UCSD-AML1 (cell line): Measurements from ENCODE around the gene IGSF23.

ENCODE experiments used
- DNase-seq: peaks from one replicate; lab custom pipeline; 2025; ENCODE audit not compliant: unreplicated experiment; lab: John Stamatoyannopoulos, UW

The IGSF23 gene, protein sequence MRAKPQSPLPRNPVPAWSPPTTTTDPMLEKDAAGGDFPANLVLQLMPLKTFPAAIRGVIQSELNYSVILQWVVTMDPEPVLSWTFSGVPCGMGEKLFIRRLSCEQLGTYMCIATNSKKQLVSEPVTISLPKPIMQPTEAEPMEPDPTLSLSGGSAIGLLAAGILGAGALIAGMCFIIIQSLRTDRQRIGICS

DNA sequence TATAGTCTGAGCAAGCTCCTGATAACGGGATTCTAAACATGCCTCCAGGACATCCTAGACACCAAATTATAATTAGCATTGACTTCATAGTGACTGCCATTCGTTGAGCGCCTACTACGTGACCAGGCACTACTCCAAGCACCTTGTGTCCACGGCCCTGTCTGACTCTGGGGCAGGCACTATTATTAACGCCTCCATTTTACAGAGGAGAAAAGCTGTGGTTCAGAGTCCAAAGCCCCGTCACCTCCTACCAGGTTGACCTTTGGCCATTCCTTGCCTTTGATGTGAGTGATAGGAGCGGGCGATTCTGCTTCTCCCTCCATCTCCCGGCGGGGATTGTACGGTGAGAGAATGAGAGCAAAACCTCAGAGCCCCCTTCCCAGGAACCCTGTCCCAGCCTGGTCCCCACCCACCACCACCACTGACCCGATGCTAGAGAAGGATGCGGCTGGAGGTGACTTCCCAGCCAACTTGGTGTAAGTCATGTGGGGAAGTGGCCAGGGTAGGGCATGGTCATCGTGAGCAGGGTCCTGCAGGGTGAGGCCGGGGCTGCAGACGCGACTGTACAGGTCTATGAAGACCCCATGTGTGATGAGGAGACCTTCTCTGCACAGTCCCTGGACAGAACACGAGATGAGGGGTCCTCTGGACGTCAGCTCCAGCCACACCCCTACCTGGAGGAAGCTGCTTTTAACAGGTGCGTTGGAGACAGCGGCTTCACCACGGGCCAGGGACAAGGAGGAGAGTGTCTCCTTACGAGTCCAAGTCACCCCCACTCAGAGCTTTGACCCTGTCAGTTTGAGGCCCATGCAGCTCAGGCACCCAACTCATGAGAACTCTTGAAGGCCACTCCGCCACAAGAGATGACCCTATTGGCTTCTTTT lies at the start of gene IGSF23:
Gene IGSF23, plus strand, starts transcription at position 269 of the 884 bp plus-strand sequence. Its CDS starts 83 bp downstream, at position 352.
- no peak for DNase-seq

DNA sequence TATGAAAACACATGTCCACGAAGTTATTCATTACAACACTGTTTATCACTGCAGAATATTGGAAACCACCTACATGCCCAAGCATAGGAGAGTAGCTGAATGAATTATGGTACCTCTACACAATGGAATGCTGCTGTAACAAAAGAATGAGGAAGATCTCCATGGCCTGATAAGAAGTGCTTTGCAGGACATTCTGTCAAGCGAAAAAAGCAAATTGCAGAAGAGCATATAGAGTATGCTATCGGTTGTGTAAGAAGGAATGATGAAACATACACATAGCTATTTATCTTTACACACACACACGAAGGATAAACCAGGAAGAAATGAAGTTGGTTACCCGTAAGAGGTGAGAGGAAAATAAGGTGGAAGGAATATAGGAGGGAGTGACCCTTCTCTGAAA lies 46.4 kb upstream of the IGSF23 start:
- no peak for DNase-seq

GRCh38 chr19:44567745-44568144 lies 45.6 kb upstream of the IGSF23 start:
- no peak for DNase-seq

- no peak for DNase-seq
These were observed 42.8 kb upstream of the IGSF23 start for GRCh38 chr19:44570603-44570983.

- DNase-seq, result no peak
These were observed 42.2 kb upstream of the IGSF23 start for GRCh38 chr19:44570984-44571684.

DNA sequence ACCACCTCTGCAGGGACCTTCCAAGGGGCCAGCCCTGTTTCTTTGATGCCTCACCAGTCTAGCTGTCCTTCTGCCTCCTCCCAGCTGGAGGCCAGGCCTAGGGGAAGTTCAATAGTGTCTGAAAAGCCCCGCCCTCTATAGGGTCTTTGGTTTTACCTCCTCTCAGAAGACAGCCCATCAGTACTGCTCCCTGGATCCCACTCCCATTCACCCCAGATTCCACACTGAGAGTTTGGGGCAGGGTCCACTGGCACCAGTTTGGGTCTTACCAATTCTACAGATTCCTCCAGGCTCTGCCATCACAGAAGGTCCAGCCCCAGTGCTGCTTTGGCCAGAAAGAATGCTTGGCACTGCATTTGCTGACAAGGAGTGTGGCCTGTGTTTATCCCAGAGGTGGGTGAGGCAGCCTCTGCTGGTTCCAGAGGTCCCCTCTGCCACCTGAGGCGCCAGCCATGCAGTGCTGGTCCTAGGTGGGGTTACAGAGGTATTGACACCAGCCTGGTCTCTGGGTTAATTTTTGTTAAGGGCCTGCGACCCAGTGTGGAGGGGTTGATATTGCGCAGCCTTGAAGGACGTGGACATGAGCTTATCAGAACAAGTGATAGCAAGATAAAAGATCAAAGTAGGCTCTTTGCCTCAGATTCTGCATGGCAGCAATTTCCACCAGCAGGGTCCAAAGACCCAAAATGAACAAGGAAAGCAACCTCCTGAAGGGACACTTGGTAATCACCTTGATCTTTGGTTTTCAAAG lies 41.4 kb upstream of the IGSF23 start:
- no peak for DNase-seq

GRCh38 chr19:44572581-44572900 lies 40.8 kb upstream of the IGSF23 start:
- DNase-seq, result no peak

GRCh38 chr19:44573183-44573582 lies 40.2 kb upstream of the IGSF23 start:
- no peak for DNase-seq

DNA sequence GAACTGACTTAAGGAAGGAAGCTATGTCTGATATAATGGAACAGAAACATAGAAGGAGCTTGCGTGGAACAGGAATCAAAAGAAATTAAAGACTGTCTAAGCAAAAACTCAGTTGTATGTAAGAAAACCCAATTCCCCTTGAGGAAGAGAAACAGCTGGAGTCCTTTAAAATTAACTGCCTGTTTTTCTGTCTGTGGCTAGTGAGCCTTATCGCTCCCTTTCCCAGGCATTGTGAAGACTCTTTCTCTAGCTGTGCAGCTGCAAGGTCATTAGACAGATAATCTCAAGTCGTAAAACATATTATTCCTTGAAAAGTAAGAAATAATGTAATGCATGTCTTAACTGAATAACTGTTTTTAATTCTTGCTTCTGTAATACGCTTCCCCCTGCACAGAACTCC lies 39.7 kb upstream of the IGSF23 start:
- DNase-seq, result no peak

GRCh38 chr19:44574186-44574950 lies 39.0 kb upstream of the IGSF23 start:
- no peak for DNase-seq

- no peak for DNase-seq
These were observed 38.2 kb upstream of the IGSF23 start for GRCh38 chr19:44575116-44575700.

- peak; percentile 25 for DNase-seq
These were observed 36.4 kb upstream of the IGSF23 start for GRCh38 chr19:44576843-44577565.

DNA sequence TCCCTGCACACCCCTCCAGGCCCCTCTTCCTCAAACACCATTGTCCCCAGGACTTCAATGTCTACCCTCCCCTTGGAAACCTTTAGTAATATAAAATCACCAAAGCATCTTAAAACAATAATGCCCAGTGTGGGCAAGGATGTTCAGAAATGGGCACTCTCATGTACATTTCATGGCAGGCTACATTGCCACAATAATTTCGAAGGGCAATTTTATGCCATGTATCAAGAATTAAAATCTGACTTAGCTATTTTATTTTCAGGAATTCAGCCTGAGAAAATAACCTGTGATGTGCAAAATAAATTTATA lies 35.8 kb upstream of the IGSF23 start:
- DNase-seq, result no peak

DNA sequence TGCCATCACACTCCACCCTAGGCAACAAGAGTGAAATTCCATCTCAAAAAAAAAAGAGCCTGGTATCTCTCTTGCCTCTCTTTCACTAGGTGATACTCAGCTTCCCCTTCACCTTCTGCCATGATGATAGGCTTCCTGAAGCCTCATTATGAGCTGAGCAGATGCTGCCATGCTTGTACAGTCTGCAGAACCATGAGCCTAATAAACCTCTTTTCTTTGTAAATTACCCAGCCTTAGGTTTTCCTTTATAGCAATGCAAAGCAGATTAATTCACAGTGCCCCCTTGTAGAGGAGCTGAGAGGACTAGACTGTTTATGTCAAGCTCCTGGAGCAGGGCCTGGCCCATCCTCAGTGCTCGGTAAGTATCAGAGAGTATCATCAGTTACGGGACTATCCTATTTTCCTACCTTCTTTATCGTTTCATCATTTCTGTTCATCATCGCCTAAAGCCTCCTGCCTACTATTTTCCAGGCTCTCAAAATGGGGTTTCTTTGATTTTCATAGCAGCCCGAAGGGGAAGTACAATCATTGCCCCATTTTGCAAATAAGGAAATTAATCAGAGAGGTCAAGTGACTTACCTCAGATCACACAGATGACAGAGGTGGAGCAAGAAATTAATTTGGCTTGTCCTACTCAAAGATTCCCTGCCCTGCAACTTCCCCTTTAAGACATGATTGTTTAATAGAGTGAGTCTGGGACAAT lies 33.5 kb upstream of the IGSF23 start:
- no peak for DNase-seq

DNA sequence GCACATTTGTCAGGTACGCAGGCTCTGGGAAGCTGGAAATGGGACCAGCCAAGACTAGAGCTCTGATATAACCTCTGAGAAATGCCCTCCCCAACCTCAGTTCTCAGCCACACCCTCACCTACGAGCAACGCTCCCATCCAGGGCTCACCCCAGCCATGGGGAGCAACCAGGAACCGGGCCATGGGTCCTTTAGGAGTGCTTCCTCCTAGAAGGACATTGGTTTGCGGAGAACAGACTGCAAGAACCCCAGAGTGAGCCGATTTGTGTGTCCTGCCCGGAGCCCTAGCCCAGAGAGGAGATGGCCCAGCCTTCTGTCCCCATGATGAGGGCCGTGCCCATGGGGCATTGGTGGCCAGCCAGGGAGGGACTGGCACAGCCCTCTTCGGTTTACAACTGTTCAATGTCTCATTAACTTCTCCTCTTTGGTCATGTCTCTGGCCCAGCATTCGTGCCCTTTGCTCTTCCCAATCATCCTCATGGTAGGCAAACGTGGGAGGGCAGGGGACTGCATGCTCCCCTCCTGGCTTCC lies 32.9 kb upstream of the IGSF23 start:
- DNase-seq, result no peak

GRCh38 chr19:44581288-44581687 lies 32.1 kb upstream of the IGSF23 start:
- DNase-seq, result no peak

DNA sequence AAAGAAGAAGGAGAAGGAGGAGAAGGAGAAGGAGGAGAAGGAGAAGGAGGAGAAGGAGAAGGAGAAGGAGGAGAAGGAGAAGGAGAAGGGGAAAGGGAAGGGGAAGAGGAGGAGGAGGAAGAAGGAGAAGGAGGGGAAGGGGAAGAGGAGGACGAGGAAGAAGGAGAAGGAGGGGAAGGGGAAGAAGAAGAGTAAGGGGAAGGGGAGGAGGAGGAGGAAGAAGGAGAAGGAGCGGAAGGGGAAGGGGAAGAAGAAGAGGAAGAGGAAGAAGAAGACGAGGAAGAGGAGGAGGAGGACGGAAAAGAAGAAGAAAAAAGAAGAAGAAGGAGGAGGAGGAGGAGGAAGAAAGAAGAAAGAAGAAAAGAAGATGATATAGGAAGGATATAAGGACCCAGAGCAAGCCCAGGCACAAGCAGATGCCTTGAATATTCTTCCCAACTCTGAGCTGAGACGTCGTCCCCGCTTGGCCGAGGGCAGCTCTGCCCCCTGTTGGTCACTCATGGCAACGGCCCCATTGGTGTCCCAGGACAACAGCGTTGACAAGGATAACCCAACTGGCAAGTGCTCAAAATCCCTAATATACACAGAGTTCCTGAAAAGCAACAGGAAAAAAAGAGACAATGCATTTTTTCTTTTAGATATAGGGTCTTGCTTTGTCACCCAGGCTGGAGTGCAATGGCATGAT lies 30.6 kb upstream of the IGSF23 start:
- peak; percentile 60 for DNase-seq

GRCh38 chr19:44585371-44586133 lies 27.8 kb upstream of the IGSF23 start:
- no peak for DNase-seq
